ENCODE data around the gene UBE4A. TPM values are rescaled to one million over a fixed set of nuclear protein-coding genes. Genes with fewer than 3 reads are reported as not detected.

UBE4A gene
- polyA plus RNA-seq, 1 of the 3 experiments (the other 2 are of a cell fraction) = 7.7 TPM

DNA sequence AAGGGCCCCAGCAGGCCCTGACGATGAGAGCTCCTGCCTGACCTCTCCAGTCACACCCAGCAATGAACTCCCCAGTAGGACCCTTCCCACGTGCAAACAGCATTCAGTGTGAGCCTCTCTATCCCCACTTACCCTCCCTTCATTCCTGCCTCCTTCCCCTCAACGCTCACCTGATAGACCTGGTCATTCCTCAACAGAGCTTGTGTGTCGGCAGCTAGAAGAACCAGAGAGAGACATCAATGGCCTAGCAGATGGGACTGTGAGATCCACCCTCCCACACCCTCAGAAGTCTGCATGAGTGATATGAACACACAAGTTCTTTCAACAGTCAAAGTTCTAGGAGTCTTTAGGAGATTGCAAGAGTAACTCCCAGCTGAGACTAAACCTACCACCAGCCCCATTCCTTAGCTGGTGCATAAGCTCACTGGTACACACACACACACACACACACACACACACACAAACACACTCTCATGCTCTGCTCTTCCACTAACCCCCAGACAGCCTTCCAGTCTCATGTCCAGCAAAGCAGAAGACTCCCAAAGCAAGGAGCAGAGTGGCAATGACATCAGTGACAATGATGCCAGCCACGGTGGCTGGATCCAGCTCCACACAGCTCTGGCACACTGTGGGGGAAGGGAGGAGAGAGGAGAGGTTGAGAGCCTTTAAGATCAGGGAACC lies 20.0 kb upstream of the UBE4A start:
- Histone ChIP-seq H3K79me2 (ENCODE audit: insufficient read depth) (no peaks in the 10 kb centered on the region), H3K9me2 (no peaks in the 10 kb centered on the region), H3K4me3 (ENCODE audit: low read depth in 2 of 2, low read length in 1 of 2) (no peak overlapping the region), H4K20me1 (ENCODE audit: insufficient read depth) (no peaks in the 10 kb centered on the region), H3K9ac (no peak overlapping the region), H3K27me3 (ENCODE audit: insufficient read depth) (no peaks in the 10 kb centered on the region; the same call in 1 of the 2 replicates), H3K4me1 (ENCODE audit: control insufficient read depth in 1 of 2, insufficient read depth in 2 of 2, low read depth in 1 of 2, low read length in 1 of 2) (no peaks in the 10 kb centered on the region), H3K36me3 (replicated peaks in 1 of 2; ENCODE audit: control insufficient read depth in 1 of 2, insufficient read depth in 2 of 2, low read length in 1 of 2) (no peaks in the 10 kb centered on the region), H3K4me2 (no peak overlapping the region), H3K9me3 (no peaks in the 10 kb centered on the region), H3K27ac (ENCODE audit: low read depth in 2 of 2, low read length in 1 of 2) (no peak overlapping the region), H2AFZ (ENCODE audit: low read depth) (no peak overlapping the region), H3F3A (replicated peaks; ENCODE audit: insufficient read depth) (no peaks in the 10 kb centered on the region)
- ChIA-PET CTCF (interaction anchor here (1.2 to 1.9 kb wide), 2 partner anchors 13 to 141 kb away, joined by 3 to 9 read pairs; no protein-coding TSS in a partner anchor), POLR2A (interaction anchor here (0.6 kb wide), 1 partner anchor 62 kb away, joined by 3 read pairs; no protein-coding TSS in a partner anchor)
- WGBS (ENCODE audit: low lambda C conversion rate) = 3% methylated on average over 4 of the region's 5 CpGs
- no peak for DNase-seq
- TF ChIP-seq TCF12 (IDR thresholded peaks at IDR 0.05) (no peak), TAF1 (IDR thresholded peaks at IDR 0.05; ENCODE audit: borderline replicate concordance, low read depth, low read length) (no peak), ELF1 (IDR thresholded peaks at IDR 0.05) (no peak), MEF2A (IDR thresholded peaks at IDR 0.05; ENCODE audit: borderline replicate concordance, low read depth) (no peak), FOSL2 (IDR thresholded peaks at IDR 0.05; ENCODE audit: borderline replicate concordance, low read depth) (no peak), YY1 (IDR thresholded peaks at IDR 0.05; ENCODE audit: low read depth) (no peak), CHD2 (IDR thresholded peaks at IDR 0.05; ENCODE audit: low read length, partially characterized antibody) (no peak)
- TF ChIP-seq, protein P1, sequence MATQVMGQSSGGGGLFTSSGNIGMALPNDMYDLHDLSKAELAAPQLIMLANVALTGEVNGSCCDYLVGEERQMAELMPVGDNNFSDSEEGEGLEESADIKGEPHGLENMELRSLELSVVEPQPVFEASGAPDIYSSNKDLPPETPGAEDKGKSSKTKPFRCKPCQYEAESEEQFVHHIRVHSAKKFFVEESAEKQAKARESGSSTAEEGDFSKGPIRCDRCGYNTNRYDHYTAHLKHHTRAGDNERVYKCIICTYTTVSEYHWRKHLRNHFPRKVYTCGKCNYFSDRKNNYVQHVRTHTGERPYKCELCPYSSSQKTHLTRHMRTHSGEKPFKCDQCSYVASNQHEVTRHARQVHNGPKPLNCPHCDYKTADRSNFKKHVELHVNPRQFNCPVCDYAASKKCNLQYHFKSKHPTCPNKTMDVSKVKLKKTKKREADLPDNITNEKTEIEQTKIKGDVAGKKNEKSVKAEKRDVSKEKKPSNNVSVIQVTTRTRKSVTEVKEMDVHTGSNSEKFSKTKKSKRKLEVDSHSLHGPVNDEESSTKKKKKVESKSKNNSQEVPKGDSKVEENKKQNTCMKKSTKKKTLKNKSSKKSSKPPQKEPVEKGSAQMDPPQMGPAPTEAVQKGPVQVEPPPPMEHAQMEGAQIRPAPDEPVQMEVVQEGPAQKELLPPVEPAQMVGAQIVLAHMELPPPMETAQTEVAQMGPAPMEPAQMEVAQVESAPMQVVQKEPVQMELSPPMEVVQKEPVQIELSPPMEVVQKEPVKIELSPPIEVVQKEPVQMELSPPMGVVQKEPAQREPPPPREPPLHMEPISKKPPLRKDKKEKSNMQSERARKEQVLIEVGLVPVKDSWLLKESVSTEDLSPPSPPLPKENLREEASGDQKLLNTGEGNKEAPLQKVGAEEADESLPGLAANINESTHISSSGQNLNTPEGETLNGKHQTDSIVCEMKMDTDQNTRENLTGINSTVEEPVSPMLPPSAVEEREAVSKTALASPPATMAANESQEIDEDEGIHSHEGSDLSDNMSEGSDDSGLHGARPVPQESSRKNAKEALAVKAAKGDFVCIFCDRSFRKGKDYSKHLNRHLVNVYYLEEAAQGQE (IDR thresholded peaks at IDR 0.05; ENCODE audit: low read depth, low read length) = no peak
- TF ChIP-seq, protein P2, sequence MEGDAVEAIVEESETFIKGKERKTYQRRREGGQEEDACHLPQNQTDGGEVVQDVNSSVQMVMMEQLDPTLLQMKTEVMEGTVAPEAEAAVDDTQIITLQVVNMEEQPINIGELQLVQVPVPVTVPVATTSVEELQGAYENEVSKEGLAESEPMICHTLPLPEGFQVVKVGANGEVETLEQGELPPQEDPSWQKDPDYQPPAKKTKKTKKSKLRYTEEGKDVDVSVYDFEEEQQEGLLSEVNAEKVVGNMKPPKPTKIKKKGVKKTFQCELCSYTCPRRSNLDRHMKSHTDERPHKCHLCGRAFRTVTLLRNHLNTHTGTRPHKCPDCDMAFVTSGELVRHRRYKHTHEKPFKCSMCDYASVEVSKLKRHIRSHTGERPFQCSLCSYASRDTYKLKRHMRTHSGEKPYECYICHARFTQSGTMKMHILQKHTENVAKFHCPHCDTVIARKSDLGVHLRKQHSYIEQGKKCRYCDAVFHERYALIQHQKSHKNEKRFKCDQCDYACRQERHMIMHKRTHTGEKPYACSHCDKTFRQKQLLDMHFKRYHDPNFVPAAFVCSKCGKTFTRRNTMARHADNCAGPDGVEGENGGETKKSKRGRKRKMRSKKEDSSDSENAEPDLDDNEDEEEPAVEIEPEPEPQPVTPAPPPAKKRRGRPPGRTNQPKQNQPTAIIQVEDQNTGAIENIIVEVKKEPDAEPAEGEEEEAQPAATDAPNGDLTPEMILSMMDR (IDR thresholded peaks at IDR 0.05) = no peak

DNA sequence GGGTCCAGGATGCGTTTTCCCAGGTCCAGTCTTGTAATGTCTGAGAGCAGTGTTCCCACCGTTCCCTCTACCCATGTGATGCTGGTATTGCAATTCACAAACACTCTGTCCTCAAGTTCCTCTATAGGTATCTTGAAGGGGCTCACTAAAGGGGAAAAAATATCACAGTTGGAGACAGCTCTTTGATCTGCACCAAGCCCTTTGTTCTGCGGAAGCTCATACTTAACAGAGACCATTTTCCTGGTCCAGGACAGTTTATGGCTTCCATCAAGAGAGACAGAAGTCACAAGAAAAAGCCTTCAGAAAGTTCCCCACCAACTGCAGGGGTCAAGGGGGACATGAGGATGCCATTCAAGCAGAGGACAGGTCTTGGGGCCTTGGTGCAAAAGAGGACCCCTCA lies 19.0 kb upstream of the UBE4A start:
- H3K4me2 ChIP-seq = no peak overlapping the region
- no peak overlapping the region for H3K4me3 ChIP-seq (ENCODE audit: low read depth in 2 of 2, low read length in 1 of 2)
- no peak for DNase-seq
- no peak overlapping the region for H2AFZ ChIP-seq (ENCODE audit: low read depth)
- no peaks in the 10 kb centered on the region for H3K79me2 ChIP-seq (ENCODE audit: insufficient read depth)
- H3K9ac ChIP-seq = no peak overlapping the region
- no peaks in the 10 kb centered on the region; the same call in 1 of the 2 replicates for H3K27me3 ChIP-seq (ENCODE audit: insufficient read depth)
- ChIA-PET CTCF (interaction anchor here (1.0 to 1.9 kb wide), 2 partner anchors 12 to 142 kb away, joined by 3 to 9 read pairs; no protein-coding TSS in a partner anchor), POLR2A (no interaction called here)
- no peaks in the 10 kb centered on the region for H4K20me1 ChIP-seq (ENCODE audit: insufficient read depth)
- H3K27ac ChIP-seq (ENCODE audit: low read depth in 2 of 2, low read length in 1 of 2) = no peak overlapping the region
- H3K36me3 ChIP-seq (replicated peaks in 1 of 2; ENCODE audit: control insufficient read depth in 1 of 2, insufficient read depth in 2 of 2, low read length in 1 of 2) = no peaks in the 10 kb centered on the region
- no peaks in the 10 kb centered on the region for H3K9me2 ChIP-seq
- 33% methylated on average over 3 of the region's 3 CpGs for WGBS (ENCODE audit: low lambda C conversion rate)
- H3K4me1 ChIP-seq (ENCODE audit: control insufficient read depth in 1 of 2, insufficient read depth in 2 of 2, low read depth in 1 of 2, low read length in 1 of 2) = no peaks in the 10 kb centered on the region
- H3K9me3 ChIP-seq = no peaks in the 10 kb centered on the region
- no peaks in the 10 kb centered on the region for H3F3A ChIP-seq (replicated peaks; ENCODE audit: insufficient read depth)
- TF ChIP-seq, protein P3, sequence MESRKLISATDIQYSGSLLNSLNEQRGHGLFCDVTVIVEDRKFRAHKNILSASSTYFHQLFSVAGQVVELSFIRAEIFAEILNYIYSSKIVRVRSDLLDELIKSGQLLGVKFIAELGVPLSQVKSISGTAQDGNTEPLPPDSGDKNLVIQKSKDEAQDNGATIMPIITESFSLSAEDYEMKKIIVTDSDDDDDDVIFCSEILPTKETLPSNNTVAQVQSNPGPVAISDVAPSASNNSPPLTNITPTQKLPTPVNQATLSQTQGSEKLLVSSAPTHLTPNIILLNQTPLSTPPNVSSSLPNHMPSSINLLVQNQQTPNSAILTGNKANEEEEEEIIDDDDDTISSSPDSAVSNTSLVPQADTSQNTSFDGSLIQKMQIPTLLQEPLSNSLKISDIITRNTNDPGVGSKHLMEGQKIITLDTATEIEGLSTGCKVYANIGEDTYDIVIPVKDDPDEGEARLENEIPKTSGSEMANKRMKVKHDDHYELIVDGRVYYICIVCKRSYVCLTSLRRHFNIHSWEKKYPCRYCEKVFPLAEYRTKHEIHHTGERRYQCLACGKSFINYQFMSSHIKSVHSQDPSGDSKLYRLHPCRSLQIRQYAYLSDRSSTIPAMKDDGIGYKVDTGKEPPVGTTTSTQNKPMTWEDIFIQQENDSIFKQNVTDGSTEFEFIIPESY (IDR thresholded peaks at IDR 0.05; ENCODE audit: borderline replicate concordance, low read depth) = no peak
- TF ChIP-seq SMC3 (IDR thresholded peaks at IDR 0.05; ENCODE audit: low read depth, low read length) = no peak
- TF ChIP-seq NRF1 (IDR thresholded peaks at IDR 0.05; ENCODE audit: low read depth, low read length) = no peak
- TF ChIP-seq, protein P1 (IDR thresholded peaks at IDR 0.05; ENCODE audit: low read depth, low read length) = no peak
- no peak for TF ChIP-seq MEF2A (IDR thresholded peaks at IDR 0.05; ENCODE audit: borderline replicate concordance, low read depth)
- no peak for TF ChIP-seq NFIC (IDR thresholded peaks at IDR 0.05; ENCODE audit: borderline replicate concordance)
- no peak for TF ChIP-seq RXRA (IDR thresholded peaks at IDR 0.05; ENCODE audit: borderline replicate concordance, low read depth)

Measured in SK-N-SH (cell line).